Upper lobe of left lung (tissue), 4 donors: Measurements from ENCODE around the gene LMBR1.

Experiments
- POLR2A ChIP-seq, 4 donors: fragments of 450-650 bp; IDR thresholded peaks; one replicate each; pipeline ENCODE4 v1.5.1; 2016 to 2017; ENCODE audit warnings: antibody characterized with exemption in 4 of 4, mild to moderate bottlenecking in 2 of 4
- POLR2AphosphoS5 ChIP-seq, 2 donors: sonication (generic); formaldehyde crosslinking; IDR thresholded peaks; one replicate each; pipeline ENCODE4 v1.5.1; 2017; ENCODE audit warnings: antibody characterized with exemption in 2 of 2
- TF ChIP-seq, protein P1 (sequence below), 6 experiments: fragments of 450-650 bp in 4 of 6; fragments of 200-600 bp in 2 of 6; sonication (generic) in 2 of 6; IDR thresholded peaks; one replicate each; pipeline ENCODE4 v1.5.1; 2016 to 2019; ENCODE audit warnings: antibody characterized with exemption in 6 of 6

GRCh38 chr7:156919132-156919713, 26.2 kb upstream of the LMBR1 start:
- TF ChIP-seq POLR2AphosphoS5 (IDR thresholded peaks at IDR 0.05) (no peak), POLR2A (IDR thresholded peaks at IDR 0.05) (no peak)
- TF ChIP-seq, protein P1, sequence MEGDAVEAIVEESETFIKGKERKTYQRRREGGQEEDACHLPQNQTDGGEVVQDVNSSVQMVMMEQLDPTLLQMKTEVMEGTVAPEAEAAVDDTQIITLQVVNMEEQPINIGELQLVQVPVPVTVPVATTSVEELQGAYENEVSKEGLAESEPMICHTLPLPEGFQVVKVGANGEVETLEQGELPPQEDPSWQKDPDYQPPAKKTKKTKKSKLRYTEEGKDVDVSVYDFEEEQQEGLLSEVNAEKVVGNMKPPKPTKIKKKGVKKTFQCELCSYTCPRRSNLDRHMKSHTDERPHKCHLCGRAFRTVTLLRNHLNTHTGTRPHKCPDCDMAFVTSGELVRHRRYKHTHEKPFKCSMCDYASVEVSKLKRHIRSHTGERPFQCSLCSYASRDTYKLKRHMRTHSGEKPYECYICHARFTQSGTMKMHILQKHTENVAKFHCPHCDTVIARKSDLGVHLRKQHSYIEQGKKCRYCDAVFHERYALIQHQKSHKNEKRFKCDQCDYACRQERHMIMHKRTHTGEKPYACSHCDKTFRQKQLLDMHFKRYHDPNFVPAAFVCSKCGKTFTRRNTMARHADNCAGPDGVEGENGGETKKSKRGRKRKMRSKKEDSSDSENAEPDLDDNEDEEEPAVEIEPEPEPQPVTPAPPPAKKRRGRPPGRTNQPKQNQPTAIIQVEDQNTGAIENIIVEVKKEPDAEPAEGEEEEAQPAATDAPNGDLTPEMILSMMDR (IDR thresholded peaks at IDR 0.05) = no peak
